ENCODE measurements around the gene NALCN. TPM values are rescaled to one million over a fixed set of nuclear protein-coding genes. Genes with fewer than 3 reads are reported as not detected.

NALCN gene
- total RNA-seq, 1 donor from 2014 or later: 0.81 TPM

DNA sequence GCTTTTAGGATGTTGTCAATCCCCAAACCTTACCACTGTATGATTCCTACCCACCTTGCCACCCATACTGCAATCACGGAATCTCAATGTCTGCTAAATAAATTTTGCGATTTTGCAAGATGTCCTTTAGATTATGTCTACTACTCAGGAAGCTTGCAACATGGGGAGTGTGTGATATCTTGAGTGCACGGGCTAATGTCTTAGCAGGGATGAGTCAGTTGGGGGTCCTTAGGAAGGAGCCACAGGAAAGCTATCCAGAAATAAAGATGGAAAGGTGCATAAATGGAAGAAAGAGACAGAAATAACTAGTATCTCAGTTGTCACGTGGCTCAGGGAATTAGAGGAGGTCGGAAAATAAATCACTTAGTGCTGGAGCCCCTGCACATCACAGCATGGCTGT lies 77.1 kb downstream of the NALCN start:
- TF ChIP-seq, protein P1, sequence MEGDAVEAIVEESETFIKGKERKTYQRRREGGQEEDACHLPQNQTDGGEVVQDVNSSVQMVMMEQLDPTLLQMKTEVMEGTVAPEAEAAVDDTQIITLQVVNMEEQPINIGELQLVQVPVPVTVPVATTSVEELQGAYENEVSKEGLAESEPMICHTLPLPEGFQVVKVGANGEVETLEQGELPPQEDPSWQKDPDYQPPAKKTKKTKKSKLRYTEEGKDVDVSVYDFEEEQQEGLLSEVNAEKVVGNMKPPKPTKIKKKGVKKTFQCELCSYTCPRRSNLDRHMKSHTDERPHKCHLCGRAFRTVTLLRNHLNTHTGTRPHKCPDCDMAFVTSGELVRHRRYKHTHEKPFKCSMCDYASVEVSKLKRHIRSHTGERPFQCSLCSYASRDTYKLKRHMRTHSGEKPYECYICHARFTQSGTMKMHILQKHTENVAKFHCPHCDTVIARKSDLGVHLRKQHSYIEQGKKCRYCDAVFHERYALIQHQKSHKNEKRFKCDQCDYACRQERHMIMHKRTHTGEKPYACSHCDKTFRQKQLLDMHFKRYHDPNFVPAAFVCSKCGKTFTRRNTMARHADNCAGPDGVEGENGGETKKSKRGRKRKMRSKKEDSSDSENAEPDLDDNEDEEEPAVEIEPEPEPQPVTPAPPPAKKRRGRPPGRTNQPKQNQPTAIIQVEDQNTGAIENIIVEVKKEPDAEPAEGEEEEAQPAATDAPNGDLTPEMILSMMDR (IDR thresholded peaks at IDR 0.05; ENCODE audit: partially characterized antibody, unreplicated experiment): no peak
- no peaks in the 10 kb centered on the region for H3K27me3 Mint-ChIP-seq (ENCODE audit: unreplicated experiment)
- H3K36me3 Mint-ChIP-seq (ENCODE audit: unreplicated experiment): no peaks in the 10 kb centered on the region
- H3K4me1 Mint-ChIP-seq (ENCODE audit: low read depth, unreplicated experiment): peaks cover 3% of the 10 kb centered on the region
- H3K27ac Mint-ChIP-seq (ENCODE audit: unreplicated experiment): no peak overlapping the region
- peaks cover 2% of the 10 kb centered on the region for H3K9me3 Mint-ChIP-seq (ENCODE audit: unreplicated experiment)
- H3K4me3 Mint-ChIP-seq (ENCODE audit: unreplicated experiment): no peak overlapping the region
- DNase-seq: no peak

DNA sequence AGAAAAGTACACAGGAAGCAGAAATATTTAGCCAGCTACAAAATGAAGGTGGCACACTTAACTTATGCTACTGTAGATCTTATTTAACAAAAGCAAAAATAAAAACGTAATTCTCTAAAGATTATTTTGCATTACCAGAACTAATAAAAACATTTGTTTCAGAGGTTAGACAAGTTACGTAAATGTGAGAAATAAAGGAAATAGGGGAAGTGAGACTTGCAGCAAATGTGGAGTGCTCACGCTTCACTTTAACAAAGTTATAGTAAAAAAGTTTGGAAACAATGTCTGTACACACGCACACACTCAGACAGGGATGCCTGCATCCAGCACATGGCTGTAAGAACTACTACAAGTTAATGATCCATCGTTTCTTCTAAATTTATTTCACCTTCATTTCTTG lies 83.7 kb downstream of the NALCN start:
- Mint-ChIP-seq H3K27me3 (ENCODE audit: unreplicated experiment) (no peaks in the 10 kb centered on the region), H3K36me3 (ENCODE audit: unreplicated experiment) (no peaks in the 10 kb centered on the region), H3K9me3 (ENCODE audit: unreplicated experiment) (no peaks in the 10 kb centered on the region)

DNA sequence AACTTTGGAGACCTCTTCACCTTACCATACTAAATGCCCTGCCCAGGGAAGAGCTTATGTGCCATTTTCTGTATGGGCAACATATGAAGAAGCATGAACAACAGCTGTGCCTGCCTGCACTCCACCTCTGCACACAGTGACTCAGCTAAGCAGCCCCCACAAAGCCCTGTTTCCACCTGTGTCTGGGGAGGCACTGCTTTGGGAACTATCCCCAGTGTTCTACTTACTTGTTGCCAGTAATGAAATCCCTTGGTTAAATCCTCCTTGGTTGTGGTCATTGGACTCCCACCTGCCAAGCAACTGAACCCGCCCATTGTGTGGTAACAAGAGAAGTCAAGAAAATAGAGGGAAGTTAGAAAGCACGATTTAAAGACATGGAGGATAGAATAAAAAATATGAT lies 84.6 kb downstream of the NALCN start:
- TF ChIP-seq, protein P1 (IDR thresholded peaks at IDR 0.05; ENCODE audit: partially characterized antibody, unreplicated experiment): no peak
- Mint-ChIP-seq H3K36me3 (ENCODE audit: unreplicated experiment) (no peaks in the 10 kb centered on the region), H3K27me3 (ENCODE audit: unreplicated experiment) (no peaks in the 10 kb centered on the region), H3K4me1 (ENCODE audit: low read depth, unreplicated experiment) (peaks cover 1% of the 10 kb centered on the region), H3K4me3 (ENCODE audit: unreplicated experiment) (no peak overlapping the region), H3K27ac (ENCODE audit: unreplicated experiment) (no peak overlapping the region), H3K9me3 (ENCODE audit: unreplicated experiment) (no peaks in the 10 kb centered on the region)
- no peak for DNase-seq

More for the DNA sequence above, 83.7 kb downstream of the NALCN start:
- H3K4me3 Mint-ChIP-seq (ENCODE audit: unreplicated experiment): no peak overlapping the region
- no peaks in the 10 kb centered on the region for H3K4me1 Mint-ChIP-seq (ENCODE audit: low read depth, unreplicated experiment)
- TF ChIP-seq, protein P1 (IDR thresholded peaks at IDR 0.05; ENCODE audit: partially characterized antibody, unreplicated experiment): no peak
- no peak for DNase-seq
- H3K27ac Mint-ChIP-seq (ENCODE audit: unreplicated experiment): no peak overlapping the region

DNA sequence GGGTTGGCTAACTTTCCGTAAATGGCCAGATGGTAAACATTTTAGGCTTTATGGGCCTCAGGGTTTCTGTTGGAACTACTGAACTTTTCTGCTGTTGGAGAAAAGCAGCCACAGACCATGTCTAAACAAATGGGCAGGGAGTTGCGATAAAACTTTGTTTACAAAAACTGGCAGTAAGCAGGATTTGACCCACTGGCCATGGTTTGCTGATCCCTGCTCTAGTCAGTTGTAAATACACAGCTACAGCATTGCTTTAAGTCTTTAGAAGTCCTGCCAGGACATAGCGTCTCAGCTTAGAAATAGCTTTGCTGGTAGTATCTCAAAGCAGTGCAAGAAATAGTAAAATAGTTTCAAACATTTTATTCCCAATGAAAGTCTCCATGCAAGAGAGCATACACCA lies 88.4 kb downstream of the NALCN start:
- DNase-seq: no peak
- Mint-ChIP-seq H3K27ac (ENCODE audit: unreplicated experiment) (no peak overlapping the region), H3K36me3 (ENCODE audit: unreplicated experiment) (no peaks in the 10 kb centered on the region), H3K4me3 (ENCODE audit: unreplicated experiment) (no peak overlapping the region), H3K27me3 (ENCODE audit: unreplicated experiment) (no peaks in the 10 kb centered on the region), H3K4me1 (ENCODE audit: low read depth, unreplicated experiment) (peaks cover 13% of the 10 kb centered on the region), H3K9me3 (ENCODE audit: unreplicated experiment) (no peaks in the 10 kb centered on the region)
- TF ChIP-seq, protein P1 (IDR thresholded peaks at IDR 0.05; ENCODE audit: partially characterized antibody, unreplicated experiment): no peak

DNA sequence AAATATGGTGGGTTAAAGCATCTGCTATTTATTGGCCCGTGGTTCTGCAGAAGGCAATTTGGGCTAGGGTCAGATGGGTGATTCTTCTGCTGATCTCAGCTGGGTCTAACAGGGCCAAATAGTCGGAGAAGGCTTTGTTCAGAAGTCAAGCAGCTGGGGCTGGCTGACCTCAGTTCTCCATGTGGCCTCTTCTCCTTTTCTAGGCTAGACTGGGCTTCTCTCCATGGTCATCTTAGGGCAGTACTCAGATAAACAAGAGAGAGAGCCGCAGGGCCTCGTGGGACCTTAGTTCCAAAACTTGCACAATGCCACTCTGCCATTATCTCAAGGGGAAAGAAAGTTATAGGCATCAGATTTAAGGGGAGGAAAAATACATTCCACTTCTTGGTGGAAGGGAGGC lies 89.6 kb downstream of the NALCN start:
- Mint-ChIP-seq H3K27me3 (ENCODE audit: unreplicated experiment) (no peaks in the 10 kb centered on the region), H3K36me3 (ENCODE audit: unreplicated experiment) (no peaks in the 10 kb centered on the region), H3K9me3 (ENCODE audit: unreplicated experiment) (no peaks in the 10 kb centered on the region), H3K4me3 (ENCODE audit: unreplicated experiment) (no peak overlapping the region), H3K4me1 (ENCODE audit: low read depth, unreplicated experiment) (peaks cover 13% of the 10 kb centered on the region), H3K27ac (ENCODE audit: unreplicated experiment) (peak overlapping the region; percentile 34)
- DNase-seq: no peak
- TF ChIP-seq, protein P1 (IDR thresholded peaks at IDR 0.05; ENCODE audit: partially characterized antibody, unreplicated experiment): no peak

All from glutamatergic neuron (in vitro differentiated cells).